ENCODE results near the gene ZNF564.
A peak's percentile ranks its signal among the peaks of the same experiment; 100 is the strongest.

Gene ZNF564

GRCh38 chr19:12551060-12551832, at the start of gene ZNF564:
Gene ZNF564, minus strand, starts transcription at chr19:12551482. Its CDS starts 150 bp downstream, at chr19:12551332.
- no peak for TF ChIP-seq CTCF (IDR thresholded peaks at IDR 0.05; ENCODE audit: control insufficient read depth, extremely low read depth, insufficient read depth)
- DNase-seq (ENCODE audit: low read depth): peak; percentile 97
- peak within 1 kb of the TSS; percentile 88 for H3K4me3 ChIP-seq (ENCODE audit: low read depth, low read length)

GRCh38 chr19:12597594-12597993, 46.3 kb upstream of the ZNF564 start:
- TF ChIP-seq CTCF (IDR thresholded peaks at IDR 0.05; ENCODE audit: control insufficient read depth, extremely low read depth, insufficient read depth): no peak
- H3K4me3 ChIP-seq (ENCODE audit: low read depth, low read length): no peak overlapping the region
- no peak for DNase-seq (ENCODE audit: low read depth)

DNA sequence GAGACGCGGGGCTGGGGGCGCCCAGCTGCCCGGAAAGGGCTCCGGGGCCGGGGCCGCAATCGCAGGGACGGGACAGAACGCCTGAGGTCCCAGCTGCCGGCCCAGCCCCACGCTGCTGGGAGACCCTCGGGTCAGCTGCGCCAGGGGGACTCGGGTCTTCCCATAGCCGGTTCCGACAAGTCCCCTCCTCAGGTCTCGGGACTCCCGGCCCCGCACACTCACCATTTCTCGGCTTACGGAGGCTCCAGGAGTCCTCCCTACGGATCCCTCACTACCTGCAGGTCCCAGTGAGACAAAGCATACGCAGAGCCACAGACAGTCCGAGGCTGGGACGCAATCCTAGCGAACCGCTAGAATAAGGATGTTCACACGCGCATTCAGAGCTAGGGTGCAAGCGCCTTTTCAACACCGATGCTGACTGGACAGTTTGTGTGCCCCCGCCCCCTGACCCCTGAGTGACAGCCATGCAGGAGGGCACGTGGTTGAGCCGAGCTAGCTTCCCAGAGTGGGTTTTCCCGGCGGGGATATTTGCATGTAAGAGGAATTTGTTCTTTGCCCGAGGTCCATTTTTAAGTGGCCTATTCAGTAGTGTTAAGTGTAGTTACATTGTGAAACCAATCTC, 45.8 kb upstream of the ZNF564 start:
- no peak for TF ChIP-seq CTCF (IDR thresholded peaks at IDR 0.05; ENCODE audit: control insufficient read depth, extremely low read depth, insufficient read depth)
- no peak for DNase-seq (ENCODE audit: low read depth)
- H3K4me3 ChIP-seq (ENCODE audit: low read depth, low read length): no peak overlapping the region

DNA sequence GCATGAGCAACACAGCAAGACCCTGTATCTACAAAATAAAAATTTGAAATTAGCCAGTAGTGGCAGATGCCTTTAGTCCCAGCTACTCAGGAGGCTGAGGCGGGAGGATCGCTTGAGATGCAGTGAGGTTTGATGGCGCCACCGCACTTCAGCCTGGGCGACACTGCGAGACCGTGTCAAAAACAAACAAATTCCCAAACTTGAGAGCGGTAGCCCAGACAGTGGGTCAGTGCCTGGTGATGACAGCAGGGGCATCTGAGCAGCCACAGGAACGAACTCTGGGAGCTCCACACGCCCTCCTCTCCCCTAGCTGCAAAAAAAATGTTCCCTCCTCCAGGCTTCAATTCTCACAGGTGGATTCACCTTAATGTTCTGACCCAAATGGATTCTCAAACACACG, 45.2 kb upstream of the ZNF564 start:
- no peak for TF ChIP-seq CTCF (IDR thresholded peaks at IDR 0.05; ENCODE audit: control insufficient read depth, extremely low read depth, insufficient read depth)
- no peak for DNase-seq (ENCODE audit: low read depth)
- H3K4me3 ChIP-seq (ENCODE audit: low read depth, low read length): no peak overlapping the region

- no peak for TF ChIP-seq CTCF (IDR thresholded peaks at IDR 0.05; ENCODE audit: control insufficient read depth, extremely low read depth, insufficient read depth)
- no peak for DNase-seq (ENCODE audit: low read depth)
- H3K4me3 ChIP-seq (ENCODE audit: low read depth, low read length): no peak overlapping the region
These were observed 29.8 kb upstream of the ZNF564 start for GRCh38 chr19:12581100-12581499.

- no peak for DNase-seq (ENCODE audit: low read depth)
- no peak for TF ChIP-seq CTCF (IDR thresholded peaks at IDR 0.05; ENCODE audit: control insufficient read depth, extremely low read depth, insufficient read depth)
- H3K4me3 ChIP-seq (ENCODE audit: low read depth, low read length): no peak overlapping the region
These were observed 29.0 kb upstream of the ZNF564 start for GRCh38 chr19:12580180-12580694.

Measured in LNCaP clone FGC (cell line).